Lung (tissue), 12 donors: ENCODE results near the gene DAZAP1. TPM values are rescaled to one million over a fixed set of nuclear protein-coding genes. Genes with fewer than 3 reads are reported as not detected.
"Not testable (repeated sequence)": the region's sequence is repeated elsewhere in the genome, so short reads cannot be mapped to it uniquely, and the experiment has no call there.

Experiments used
- ATAC-seq: fragments of 200-7000 bp; cut with Tn5 transposase; one replicate; pipeline ENCODE4 v1.9.1; 2020; ENCODE audit warnings: moderate number of reproducible peaks; ENCODE audit not compliant: insufficient read depth, low FRiP score
- DNase-seq, 3 donors: peaks; one replicate each; pipeline ENCODE4 v3.0.0-alpha.2; 2013 to 2017
- H3K27ac ChIP-seq, 2 donors: one replicate each; pipeline ENCODE4 v1.5.1; 2013; ENCODE audit warnings: mild to moderate bottlenecking in 2 of 2, moderate library complexity in 2 of 2, control low read depth in 1 of 2, inconsistent platforms in 1 of 2, low read depth in 1 of 2, low read length in 1 of 2
- H3K27me3 ChIP-seq, 3 donors: one replicate each; pipeline ENCODE4 v1.5.1; 2013; ENCODE audit warnings: low read length in 2 of 3; ENCODE audit not compliant: control insufficient read depth in 3 of 3, insufficient read depth in 3 of 3
- H3K36me3 ChIP-seq, 4 donors: one replicate each; pipeline ENCODE4 v1.5.1; 2013; ENCODE audit warnings: low read length in 4 of 4, mild to moderate bottlenecking in 1 of 4, moderate library complexity in 1 of 4; ENCODE audit not compliant: control insufficient read depth in 4 of 4, insufficient read depth in 4 of 4
- H3K4me1 ChIP-seq, 5 donors: one replicate each; pipeline ENCODE4 v1.5.1; 2013; ENCODE audit warnings: low read length in 5 of 5, mild to moderate bottlenecking in 2 of 5, moderate library complexity in 1 of 5; ENCODE audit not compliant: control insufficient read depth in 5 of 5, insufficient read depth in 5 of 5
- H3K4me3 ChIP-seq: one replicate; pipeline ENCODE4 v1.5.1; 2013; ENCODE audit warnings: mild to moderate bottlenecking, control low read depth, moderate library complexity
- H3K9ac ChIP-seq, 2 donors: one replicate each; pipeline ENCODE4 v1.5.1; 2013; ENCODE audit warnings: low read length in 2 of 2, control low read depth in 1 of 2; ENCODE audit not compliant: insufficient read depth in 1 of 2
- H3K9me3 ChIP-seq, 4 donors: one replicate each; pipeline ENCODE4 v1.5.1; 2013; ENCODE audit warnings: low read length in 3 of 4, mild to moderate bottlenecking in 1 of 4, moderate library complexity in 1 of 4; ENCODE audit not compliant: control insufficient read depth in 4 of 4, insufficient read depth in 3 of 4
- CTCF ChIP-seq: IDR thresholded peaks from 2 replicates; pipeline ENCODE4 v1.5.1; 2012; ENCODE audit warnings: mild to moderate bottlenecking; ENCODE audit errors: control extremely low read depth, extremely low read depth
- WGBS, 2 donors: extraction: QIAGEN DNeasy Blood & Tissue Kit; methylation state at CpG; one replicate each; pipeline ENCODE4 v1.1.7; 2013; 5-methylcytosine and 5-hydroxymethylcytosine counted together
- polyA plus RNA-seq, 2 donors: library from polyadenylated mRNA; stranded (reverse); fragments of 200-250 nt; gene quantifications; one replicate each; pipeline ENCODE4 v1.2.1, GENCODE V29; 2013
- total RNA-seq, 2 donors: library from RNA; depleted of rRNA in 1 of 2; stranded (reverse); fragments of >200 nt in 1 of 2; gene quantifications; one replicate each; pipeline ENCODE4 v1.2.1, GENCODE V29; 2014 to 2021
- donor health status: control.
- donor health status: control.
- donor health status: Bipolar disorder and iron deficiency.
- donor health status: healthy.
- donor health status: DM: yes; HTN: yes; CAD: no.

Gene DAZAP1
- total and polyA plus RNA-seq, 4 donors: 61.4 to 125 (median 80.1) TPM

GRCh38 chr19:1437609-1438008 is 30.2 kb downstream of the DAZAP1 start:
- H3K27me3 ChIP-seq: no peaks in the 10 kb centered on the region
- H3K27ac ChIP-seq: no peak overlapping the region
- peaks cover 19 to 59% (median 31%) of the 10 kb centered on the region in 4 donors for H3K36me3 ChIP-seq
- WGBS, 2 donors: 63 to 72% methylated on average over 8 of the region's 8 CpGs
- no peak overlapping the region for H3K4me3 ChIP-seq
- H3K9me3 ChIP-seq: no peaks in the 10 kb centered on the region
- no peak for TF ChIP-seq CTCF
- no peak for DNase-seq
- peaks cover 0 to 17% (median 3%) of the 10 kb centered on the region in 5 donors for H3K4me1 ChIP-seq
- ATAC-seq: no peak
- H3K9ac ChIP-seq: no peak overlapping the region

GRCh38 chr19:1438035-1438932 is 30.9 kb downstream of the DAZAP1 start, which contains the start of gene RPS15:
Gene RPS15, plus strand, starts transcription at chr19:1438396. Its CDS starts 30 bp downstream, at chr19:1438426.
- H3K9ac ChIP-seq: peak within 1 kb of the TSS; percentile 77 to 95
- H3K36me3 ChIP-seq: peaks cover 19 to 54% (median 33%) of the 10 kb centered on the region in 4 donors
- no peaks in the 10 kb centered on the region for H3K9me3 ChIP-seq
- peak within 1 kb of the TSS; percentile 73 to 96 for H3K27ac ChIP-seq
- peaks cover 0 to 17% (median 3%) of the 10 kb centered on the region in 5 donors for H3K4me1 ChIP-seq
- TF ChIP-seq CTCF: peak; percentile 88
- no peaks in the 10 kb centered on the region for H3K27me3 ChIP-seq
- peak; percentile 93 for ATAC-seq
- peak; percentile 96 to 98 (median 97) for DNase-seq
- H3K4me3 ChIP-seq: peak within 1 kb of the TSS; percentile 98
- WGBS, 2 donors: 1 to 2% methylated on average over 91 to 100 of the region's 100 CpGs

GRCh38 chr19:1438933-1439354 is 31.6 kb downstream of the DAZAP1 start:
- no peaks in the 10 kb centered on the region for H3K27me3 ChIP-seq
- no peak for TF ChIP-seq CTCF
- peaks cover 0 to 17% (median 3%) of the 10 kb centered on the region in 5 donors for H3K4me1 ChIP-seq
- 1 to 2% methylated on average over 23 to 26 of the region's 26 CpGs for WGBS, 2 donors
- H3K4me3 ChIP-seq: peak overlapping the region; percentile 98
- peak overlapping the region; percentile 77 to 95 for H3K9ac ChIP-seq
- H3K27ac ChIP-seq: peak overlapping the region in 1 of 2 donors; percentile 73
- no peak for DNase-seq
- no peak for ATAC-seq
- no peaks in the 10 kb centered on the region for H3K9me3 ChIP-seq
- peaks cover 19 to 47% (median 33%) of the 10 kb centered on the region in 4 donors for H3K36me3 ChIP-seq

GRCh38 chr19:1439525-1440417 is 32.4 kb downstream of the DAZAP1 start:
- H3K4me3 ChIP-seq: peak overlapping the region; percentile 98
- H3K36me3 ChIP-seq: peaks cover 19 to 39% (median 31%) of the 10 kb centered on the region in 4 donors
- WGBS, 2 donors: 85 to 88% methylated on average over 56 to 57 of the region's 57 CpGs
- not testable (repeated sequence) for H3K9me3 ChIP-seq, H3K27me3 ChIP-seq, DNase-seq, H3K27ac ChIP-seq, ATAC-seq
- peaks cover 0 to 17% (median 3%) of the 10 kb centered on the region in 5 donors for H3K4me1 ChIP-seq
- H3K9ac ChIP-seq: peak overlapping the region; percentile 77 to 95
